ENCODE results near the gene STN1. TPM values are rescaled to one million over a fixed set of nuclear protein-coding genes. Genes with fewer than 3 reads are reported as not detected.
"Not testable (repeated sequence)": the region's sequence is repeated elsewhere in the genome, so short reads cannot be mapped to it uniquely, and the experiment has no call there.

The STN1 gene
- total RNA-seq, 1 donor from 2014 or later: 30.1 TPM

GRCh38 chr10:103853428-103854264 lies 64.3 kb downstream of the STN1 start:
- DNase-seq (ENCODE audit: missing footprints) (no peak), ATAC-seq (no peak)
- intact Hi-C loops (cut with DNase I): loop anchor here (5.0 kb wide), 2 partner anchors 36 to 81 kb away; no protein-coding TSS in a partner anchor

DNA sequence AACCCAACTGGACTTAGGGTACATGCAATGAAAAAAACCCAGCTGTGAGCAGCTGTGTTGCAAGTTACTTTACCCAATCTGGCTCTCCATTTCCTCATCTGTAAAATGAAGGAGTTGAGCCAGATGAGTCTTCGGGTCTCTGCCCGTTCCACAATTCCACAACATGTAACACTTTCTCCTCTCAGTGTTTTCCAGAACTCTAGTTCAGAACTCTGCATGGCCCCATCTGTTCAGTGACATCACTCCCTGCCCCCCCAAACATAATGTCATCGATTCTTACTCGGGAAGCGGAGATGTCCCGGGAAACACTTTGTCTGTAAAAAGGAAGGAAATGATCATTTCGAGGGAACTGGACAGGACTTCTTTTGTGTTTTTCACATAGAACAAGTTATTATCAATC lies 65.1 kb downstream of the STN1 start:
- ATAC-seq: peak; percentile 32
- no peak for DNase-seq (ENCODE audit: missing footprints)
- intact Hi-C loops (cut with DNase I): loop anchor here (5.0 kb wide), 2 partner anchors 36 to 81 kb away; no protein-coding TSS in a partner anchor

DNA sequence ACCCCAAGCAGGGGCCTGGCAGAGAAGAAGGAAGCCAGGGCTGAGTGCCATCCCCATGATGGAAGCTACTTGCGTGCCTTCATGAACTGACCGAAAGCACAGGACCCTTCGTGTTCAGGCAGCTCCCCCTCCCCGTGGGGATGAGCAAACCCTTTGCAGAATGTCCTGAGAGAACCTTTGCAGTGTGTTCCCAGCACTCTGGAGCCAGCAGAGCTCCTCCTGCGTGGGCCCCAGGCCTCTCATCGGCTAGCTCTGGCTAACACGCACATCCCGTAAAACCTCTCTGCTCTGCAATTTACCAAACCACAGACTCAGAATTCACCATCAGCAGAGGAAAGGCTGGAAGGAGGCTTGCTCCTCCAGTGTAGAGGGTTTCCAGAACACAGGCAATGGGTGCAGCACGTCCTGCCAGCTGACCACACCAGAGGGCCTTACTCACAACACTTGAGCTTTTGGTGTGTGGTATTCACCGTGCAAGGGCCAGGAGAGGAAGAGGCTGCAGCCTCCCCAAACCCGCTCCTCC lies 65.7 kb downstream of the STN1 start:
- intact Hi-C loops (cut with DNase I): loop anchor here (5.0 kb wide), 2 partner anchors 35 to 80 kb away; no protein-coding TSS in a partner anchor
- peak; percentile 46 for ATAC-seq
- no peak for DNase-seq (ENCODE audit: missing footprints)

- intact Hi-C loops (cut with DNase I): loop anchor here (5.0 kb wide), 2 partner anchors 34 to 79 kb away; no protein-coding TSS in a partner anchor
- ATAC-seq (no peak), DNase-seq (ENCODE audit: missing footprints) (no peak)
These were observed 66.7 kb downstream of the STN1 start for GRCh38 chr10:103851261-103851660.

DNA sequence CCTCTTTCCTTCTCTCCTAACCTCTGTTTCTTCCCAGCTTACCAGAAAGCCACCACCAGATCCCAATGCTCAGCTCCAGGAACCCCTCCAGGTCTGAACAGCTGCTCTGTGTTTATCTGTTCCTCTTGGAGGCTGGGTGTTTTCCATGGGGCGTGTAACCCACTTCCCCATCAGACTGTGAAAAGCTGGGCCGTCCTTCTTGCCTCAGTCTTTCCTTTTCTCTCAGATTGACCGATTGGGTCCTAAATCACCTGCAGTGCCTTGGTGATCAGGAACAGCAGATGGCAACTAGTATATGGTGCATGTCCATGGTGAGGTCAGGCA lies 67.5 kb downstream of the STN1 start:
- intact Hi-C loops (cut with DNase I): loop anchor here (5.0 kb wide), 2 partner anchors 33 to 78 kb away; no protein-coding TSS in a partner anchor
- DNase-seq (ENCODE audit: missing footprints): no peak
- peak; percentile 35 for ATAC-seq

GRCh38 chr10:103849880-103850571 lies 68.0 kb downstream of the STN1 start:
- intact Hi-C loops (cut with DNase I): loop anchor here (5.0 kb wide), 2 partner anchors 33 to 78 kb away; no protein-coding TSS in a partner anchor
- DNase-seq (ENCODE audit: missing footprints) (no peak), ATAC-seq (peak; percentile 32)

- ATAC-seq (no peak), DNase-seq (ENCODE audit: missing footprints) (no peak)
- intact Hi-C loops (cut with DNase I): no loop called here
These were observed 68.6 kb downstream of the STN1 start for GRCh38 chr10:103849212-103849877.

- intact Hi-C loops (cut with DNase I): no loop called here
- ATAC-seq: no peak
- no peak for DNase-seq (ENCODE audit: missing footprints)
These were observed 70.0 kb downstream of the STN1 start for GRCh38 chr10:103847909-103848468.

DNA sequence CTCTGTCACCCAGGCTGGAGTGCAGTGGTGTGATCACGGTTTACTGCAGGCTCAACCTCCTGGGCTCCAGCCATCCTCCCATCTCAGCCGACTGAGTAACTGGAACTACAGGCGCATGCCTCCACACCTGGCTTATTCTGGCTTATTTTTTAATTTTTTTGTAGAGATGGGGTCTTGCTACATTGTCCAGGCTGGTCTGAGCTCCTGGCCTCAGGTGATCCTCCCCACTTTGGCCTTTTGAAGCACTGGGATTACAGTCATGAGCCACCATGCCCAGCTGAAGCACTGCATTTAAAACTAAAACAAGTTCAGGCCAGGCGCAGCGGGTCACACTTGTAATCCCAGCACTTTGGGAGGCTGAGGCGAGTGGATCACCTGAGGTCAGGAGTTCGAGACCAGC lies 70.6 kb downstream of the STN1 start:
- no peak for ATAC-seq
- intact Hi-C loops (cut with DNase I): no loop called here

GRCh38 chr10:103845972-103846371 lies 72.0 kb downstream of the STN1 start:
- intact Hi-C loops (cut with DNase I): no loop called here
- peak; percentile 71 for DNase-seq (ENCODE audit: missing footprints)

More for the DNA sequence above, 70.6 kb downstream of the STN1 start:
- no peak for DNase-seq (ENCODE audit: missing footprints)

DNA sequence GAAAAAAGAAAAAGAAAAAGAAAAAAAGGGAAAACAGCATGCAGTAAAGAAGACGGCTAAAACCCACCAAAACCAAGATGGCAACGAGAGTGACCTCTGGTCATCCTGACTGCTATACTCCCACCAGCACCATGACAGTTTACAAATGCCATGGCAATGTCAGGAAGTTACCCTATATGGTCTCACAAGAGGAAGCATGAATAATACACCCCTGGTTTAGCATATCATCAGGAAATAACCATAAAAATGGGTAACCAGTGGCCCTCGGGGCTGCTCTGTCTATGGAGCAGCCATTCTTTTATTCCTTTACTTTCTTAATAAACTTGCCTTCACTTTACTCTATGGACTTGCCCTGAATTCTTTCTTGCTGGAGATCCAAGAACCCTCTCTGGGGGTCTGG lies 72.6 kb downstream of the STN1 start:
- ATAC-seq; DNase-seq (ENCODE audit: missing footprints); intact Hi-C loops (cut with DNase I): not testable (repeated sequence)

More at GRCh38 chr10:103845972-103846371, 72.0 kb downstream of the STN1 start:
- no peak for ATAC-seq

DNA sequence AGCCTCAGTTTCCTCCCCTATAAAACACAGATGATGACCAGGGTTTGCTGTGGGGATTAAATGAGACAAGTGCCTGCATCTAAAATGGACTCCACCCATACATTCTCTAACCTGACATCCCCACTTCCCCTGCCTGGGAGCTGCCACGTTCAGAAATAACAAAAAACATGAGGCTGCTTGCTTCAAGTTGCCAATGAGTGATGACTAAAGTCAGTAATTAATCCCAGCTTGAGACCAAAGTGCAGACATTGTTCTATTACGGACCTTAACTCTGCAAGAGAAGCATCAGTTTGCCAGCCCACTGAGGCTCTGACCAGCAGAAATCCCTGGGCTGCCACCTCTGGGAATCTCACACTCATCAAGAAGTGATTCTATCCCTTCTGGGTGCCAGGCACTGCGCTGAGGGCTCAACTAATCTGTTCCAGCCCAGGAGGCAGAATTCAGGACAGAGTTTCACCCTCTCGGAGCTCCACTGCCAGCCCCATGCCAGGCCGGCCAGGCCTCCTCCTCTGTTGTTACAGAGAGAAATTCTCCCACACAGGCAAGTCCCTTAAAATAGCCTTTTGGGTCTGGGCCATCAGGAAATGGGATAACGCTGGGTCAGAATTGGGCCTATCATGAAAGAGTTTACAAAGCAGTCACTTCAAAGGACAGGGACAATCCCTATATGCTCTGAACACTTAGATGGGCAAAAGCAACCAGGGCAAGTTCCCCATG lies 74.0 kb downstream of the STN1 start:
- intact Hi-C loops (cut with DNase I): no loop called here
- DNase-seq (ENCODE audit: missing footprints): peak; percentile 71
- ATAC-seq: peak; percentile 70

DNA sequence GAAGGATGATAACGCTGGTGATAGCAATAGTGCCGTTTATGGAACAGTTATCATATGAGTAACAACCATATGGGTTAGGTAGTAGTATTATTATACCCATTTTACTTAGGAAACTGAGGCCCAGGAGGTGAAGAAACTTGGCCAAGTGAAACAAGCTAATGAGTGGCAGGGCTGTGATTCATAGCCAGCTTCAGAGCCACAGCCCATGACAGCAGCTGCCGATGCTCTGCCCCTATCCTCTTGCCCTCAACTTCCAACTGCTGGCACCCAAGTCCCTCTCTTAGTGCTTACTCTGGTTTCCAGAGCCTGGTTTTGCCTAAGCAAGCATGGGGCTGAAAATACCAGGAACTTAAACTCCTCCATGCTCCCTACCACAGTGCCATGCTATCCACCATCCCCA lies 74.9 kb downstream of the STN1 start:
- ATAC-seq: no peak
- intact Hi-C loops (cut with DNase I): no loop called here
- no peak for DNase-seq (ENCODE audit: missing footprints)

DNA sequence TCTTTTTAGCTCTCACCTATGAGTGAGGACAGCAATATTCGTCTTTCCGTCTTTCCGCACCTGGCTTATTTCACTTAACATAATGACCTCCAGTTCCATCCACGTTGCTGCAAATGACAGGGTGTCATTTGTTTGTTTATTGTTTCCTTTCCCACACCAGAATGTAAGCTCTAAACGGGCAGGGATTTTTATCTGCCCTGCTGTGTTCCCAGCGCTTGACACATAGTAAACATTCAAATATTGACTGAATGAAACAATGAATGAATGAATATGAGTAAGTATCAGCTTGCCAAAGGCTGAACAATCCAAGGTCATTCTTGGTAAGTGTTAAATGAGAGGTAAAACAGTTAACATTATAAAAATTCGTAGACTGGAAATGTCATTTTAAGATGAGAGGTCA lies 75.4 kb downstream of the STN1 start:
- intact Hi-C loops (cut with DNase I): no loop called here
- ATAC-seq (no peak), DNase-seq (ENCODE audit: missing footprints) (no peak)

GRCh38 chr10:103841519-103841918 lies 76.5 kb downstream of the STN1 start:
- intact Hi-C loops (cut with DNase I): no loop called here
- DNase-seq (ENCODE audit: missing footprints) (no peak), ATAC-seq (no peak)

DNA sequence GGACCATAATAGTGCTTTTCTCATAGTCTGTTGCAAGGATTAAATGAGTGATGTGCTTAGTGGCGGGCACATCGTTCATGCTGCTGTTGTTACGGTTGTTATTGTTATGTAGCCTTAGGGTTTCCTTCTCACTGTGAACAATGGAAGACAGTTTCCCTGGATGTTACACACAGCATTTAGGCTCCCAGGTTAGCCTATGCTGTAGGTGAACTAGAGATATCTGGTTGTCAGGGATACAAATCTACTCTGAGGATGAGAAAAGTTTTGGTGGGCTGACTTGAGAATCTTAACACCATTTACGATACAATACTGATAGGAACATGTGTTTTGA lies 77.3 kb downstream of the STN1 start:
- intact Hi-C loops (cut with DNase I): no loop called here
- ATAC-seq: no peak
- no peak for DNase-seq (ENCODE audit: missing footprints)

GRCh38 chr10:103839872-103840739 lies 77.9 kb downstream of the STN1 start:
- peak; percentile 85 for DNase-seq (ENCODE audit: missing footprints)
- ATAC-seq: peak; percentile 62
- intact Hi-C loops (cut with DNase I): loop anchor here (5.0 kb wide), 2 partner anchors 63 to 83 kb away; no protein-coding TSS in a partner anchor

All from Right ventricle myocardium inferior (tissue), 1 donor.